K562 (cell line): ENCODE results near the gene AMH. TPM values are rescaled to one million over a fixed set of nuclear protein-coding genes. Genes with fewer than 3 reads are reported as not detected.

Experiments used
- CBX1 ChIP-seq: sonication (generic); IDR thresholded peaks from 2 replicates; pipeline ENCODE4 v1.6.1; 2016; ENCODE audit warnings: antibody characterized with exemption, low read depth, mild to moderate bottlenecking
- GABPB2 ChIP-seq: fragments of 250-450 bp; sonication (Bioruptor Pico); conservative IDR thresholded peaks from 2 replicates; pipeline ENCODE4 v1.5.1; 2021; ENCODE audit warnings: mild to moderate bottlenecking
- HNRNPL ChIP-seq: fragments of 200-400 bp; formaldehyde crosslinking; IDR thresholded peaks from 2 replicates; pipeline ENCODE4 v1.6.1; 2017; ENCODE audit warnings: low read depth, mild to moderate bottlenecking, low read length
- SMAD4 ChIP-seq: fragments of 250-450 bp; sonication (Bioruptor Pico); conservative IDR thresholded peaks from 2 replicates; pipeline ENCODE4 v1.8.0; 2021; ENCODE audit warnings: inconsistent platforms, mild to moderate bottlenecking, moderate library complexity
- polyA plus RNA-seq, 8 experiments: library from polyadenylated mRNA; depleted of rRNA in 4 of 8; stranded (reverse) in 5 of 8; unstranded in 3 of 8; fragments of >200 nt; fragmentation: Nextera tagmentation in 2 of 8; fragmentation: Illumina TruSeq in 1 of 8; extraction: Ambion mirVana in 2 of 8; extraction: Trizol in 1 of 8; gene quantifications; 2 replicates each; pipeline versions ENCODE4 v1.2.1 to v1.2.3, GENCODE V29; 2011 to 2014; ENCODE audit warnings: inconsistent platforms in 1 of 8, missing spikeins in 1 of 8
- total RNA-seq, 7 experiments: library from RNA; depleted of rRNA in 6 of 7; stranded (reverse); fragments of >200 nt in 6 of 7; fragmentation: Illumina TruSeq in 2 of 7; extraction: Trizol in 2 of 7; gene quantifications; 2 replicates each; pipeline versions ENCODE4 v1.2.1 to v1.2.3, GENCODE V29; 2011 to 2021; ENCODE audit warnings: low replicate concordance in 1 of 7
- TF ChIP-seq, protein P1 (sequence below), 2 experiments: fragments of 450-650 bp in 1 of 2; sonication (generic) in 1 of 2; formaldehyde crosslinking in 1 of 2; IDR thresholded peaks; 2 replicates each; pipeline versions ENCODE4 v1.7.1 to v1.9.0; 2016 to 2022; ENCODE audit warnings: inconsistent platforms in 1 of 2, mild to moderate bottlenecking in 1 of 2, missing genetic modification reagents in 1 of 2
- TF ChIP-seq, protein P2 (sequence below): sonication (generic); formaldehyde crosslinking; IDR thresholded peaks from 2 replicates; pipeline ENCODE4 v1.5.0; 2020; ENCODE audit warnings: missing genetic modification reagents

AMH gene
- total and polyA plus RNA-seq, 9 of the 15 experiments (the other 6 are each of a cell fraction or from before 2014, with no cell fraction given), result 0.29 to 27.4 (median 2.6) TPM; not detected in 2

DNA sequence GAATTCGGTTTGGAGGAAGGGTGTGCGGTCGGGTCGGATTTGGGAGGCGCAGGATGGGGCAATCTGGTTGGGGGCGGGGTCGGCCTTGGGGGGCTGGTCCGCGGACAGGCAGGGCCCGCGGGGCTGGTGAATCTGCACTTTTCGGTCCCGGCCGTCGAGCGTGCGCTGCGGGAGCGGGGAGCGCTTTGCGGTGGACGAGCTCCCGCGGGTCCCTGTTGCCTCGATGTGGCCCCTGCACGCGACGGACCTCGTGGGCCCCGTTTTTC is 21.0 kb downstream of the AMH start (continued):
- TF ChIP-seq, protein P1, sequence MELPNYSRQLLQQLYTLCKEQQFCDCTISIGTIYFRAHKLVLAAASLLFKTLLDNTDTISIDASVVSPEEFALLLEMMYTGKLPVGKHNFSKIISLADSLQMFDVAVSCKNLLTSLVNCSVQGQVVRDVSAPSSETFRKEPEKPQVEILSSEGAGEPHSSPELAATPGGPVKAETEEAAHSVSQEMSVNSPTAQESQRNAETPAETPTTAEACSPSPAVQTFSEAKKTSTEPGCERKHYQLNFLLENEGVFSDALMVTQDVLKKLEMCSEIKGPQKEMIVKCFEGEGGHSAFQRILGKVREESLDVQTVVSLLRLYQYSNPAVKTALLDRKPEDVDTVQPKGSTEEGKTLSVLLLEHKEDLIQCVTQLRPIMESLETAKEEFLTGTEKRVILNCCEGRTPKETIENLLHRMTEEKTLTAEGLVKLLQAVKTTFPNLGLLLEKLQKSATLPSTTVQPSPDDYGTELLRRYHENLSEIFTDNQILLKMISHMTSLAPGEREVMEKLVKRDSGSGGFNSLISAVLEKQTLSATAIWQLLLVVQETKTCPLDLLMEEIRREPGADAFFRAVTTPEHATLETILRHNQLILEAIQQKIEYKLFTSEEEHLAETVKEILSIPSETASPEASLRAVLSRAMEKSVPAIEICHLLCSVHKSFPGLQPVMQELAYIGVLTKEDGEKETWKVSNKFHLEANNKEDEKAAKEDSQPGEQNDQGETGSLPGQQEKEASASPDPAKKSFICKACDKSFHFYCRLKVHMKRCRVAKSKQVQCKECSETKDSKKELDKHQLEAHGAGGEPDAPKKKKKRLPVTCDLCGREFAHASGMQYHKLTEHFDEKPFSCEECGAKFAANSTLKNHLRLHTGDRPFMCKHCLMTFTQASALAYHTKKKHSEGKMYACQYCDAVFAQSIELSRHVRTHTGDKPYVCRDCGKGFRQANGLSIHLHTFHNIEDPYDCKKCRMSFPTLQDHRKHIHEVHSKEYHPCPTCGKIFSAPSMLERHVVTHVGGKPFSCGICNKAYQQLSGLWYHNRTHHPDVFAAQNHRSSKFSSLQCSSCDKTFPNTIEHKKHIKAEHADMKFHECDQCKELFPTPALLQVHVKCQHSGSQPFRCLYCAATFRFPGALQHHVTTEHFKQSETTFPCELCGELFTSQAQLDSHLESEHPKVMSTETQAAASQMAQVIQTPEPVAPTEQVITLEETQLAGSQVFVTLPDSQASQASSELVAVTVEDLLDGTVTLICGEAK (IDR thresholded peaks at IDR 0.05), result no peak
- TF ChIP-seq, protein P1 (CRISPR knock-in tag; IDR thresholded peaks at IDR 0.05), result no peak
- TF ChIP-seq HNRNPL (0 out of 2 replicates have a peak, but pooled peaks have one; percentile 42), GABPB2 (CRISPR knock-in tag) (no peak), SMAD4 (CRISPR knock-in tag) (no peak), CBX1 (no peak)
- TF ChIP-seq, protein P2, sequence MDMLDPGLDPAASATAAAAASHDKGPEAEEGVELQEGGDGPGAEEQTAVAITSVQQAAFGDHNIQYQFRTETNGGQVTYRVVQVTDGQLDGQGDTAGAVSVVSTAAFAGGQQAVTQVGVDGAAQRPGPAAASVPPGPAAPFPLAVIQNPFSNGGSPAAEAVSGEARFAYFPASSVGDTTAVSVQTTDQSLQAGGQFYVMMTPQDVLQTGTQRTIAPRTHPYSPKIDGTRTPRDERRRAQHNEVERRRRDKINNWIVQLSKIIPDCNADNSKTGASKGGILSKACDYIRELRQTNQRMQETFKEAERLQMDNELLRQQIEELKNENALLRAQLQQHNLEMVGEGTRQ (CRISPR knock-in tag), result no peak
